HG03139 (cell line): Measurements from ENCODE around the gene GABBR1.

Experiments
- ATAC-seq: cut with Tn5 transposase; IDR thresholded peaks from one replicate; pipeline ENCODE4 v1.9.1; 2021; ENCODE audit not compliant: unreplicated experiment

GABBR1 gene

DNA sequence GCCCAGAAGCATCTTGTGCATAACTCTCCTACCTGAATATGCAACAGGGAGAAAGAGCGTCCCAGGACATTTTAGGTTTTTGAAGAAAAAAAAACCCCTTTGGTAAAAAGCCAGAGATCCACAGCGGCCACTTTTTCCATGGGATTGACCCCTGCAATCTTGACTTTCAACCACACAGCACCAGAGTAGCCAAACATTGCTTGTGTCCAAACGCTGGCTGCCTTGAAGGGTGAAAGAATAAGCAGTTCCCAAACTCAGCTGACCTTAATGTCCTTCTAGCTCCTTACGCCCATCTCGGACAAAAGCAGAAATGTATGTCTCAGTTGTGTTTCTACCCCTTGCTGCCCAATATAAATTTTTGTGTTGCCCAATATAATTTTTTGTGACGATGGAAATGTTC lies 22.7 kb upstream of the GABBR1 start:
- ATAC-seq, result no peak

- no peak for ATAC-seq
Observed at GRCh38 chr6:29653452-29654038, 20.6 kb upstream of the GABBR1 start.

- ATAC-seq, result no peak
Observed at GRCh38 chr6:29652198-29652584, 19.2 kb upstream of the GABBR1 start.

DNA sequence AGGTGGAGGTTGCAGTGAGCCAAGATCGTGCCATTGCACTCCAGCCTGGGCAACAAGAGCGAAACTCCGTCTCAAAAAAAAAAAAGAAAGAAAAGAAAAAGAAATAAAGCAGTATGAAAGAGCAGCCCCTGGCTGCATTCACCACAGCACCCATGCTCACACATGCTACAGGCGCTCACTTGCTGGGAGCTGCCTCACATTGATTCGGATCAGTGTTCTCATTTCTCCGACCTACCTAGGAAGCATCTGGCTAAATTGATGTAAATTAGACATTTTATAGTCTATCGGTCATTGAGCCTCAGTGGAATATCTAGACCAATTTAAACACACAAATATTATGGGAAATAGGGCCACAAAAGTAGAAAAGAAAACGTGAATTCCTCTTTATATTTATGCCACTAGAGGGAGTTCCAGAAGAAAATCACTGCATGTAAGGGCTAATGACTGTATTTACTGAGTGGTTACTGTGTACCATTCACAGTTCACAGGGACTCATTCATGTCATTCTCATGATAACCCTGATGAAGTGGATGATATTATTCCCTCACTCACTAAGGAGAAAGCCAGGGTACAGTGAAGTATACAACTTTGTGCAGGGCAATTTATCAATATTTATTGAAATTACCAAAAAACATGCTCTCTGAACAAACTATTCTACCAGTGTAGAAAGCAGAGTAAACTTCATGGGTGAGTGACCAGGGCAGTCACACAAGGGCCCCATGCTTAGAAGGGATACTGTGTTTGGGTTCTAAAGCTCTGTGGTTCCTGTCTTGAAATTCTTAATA lies 18.6 kb upstream of the GABBR1 start:
- ATAC-seq, result no peak

GRCh38 chr6:29649701-29650673 lies 17.0 kb upstream of the GABBR1 start:
- peak; percentile 96 for ATAC-seq

GRCh38 chr6:29647927-29648642 lies 15.1 kb upstream of the GABBR1 start:
- ATAC-seq, result no peak

GRCh38 chr6:29641430-29642148 lies 8.6 kb upstream of the GABBR1 start:
- no peak for ATAC-seq

GRCh38 chr6:29637247-29637646 lies 4.3 kb upstream of the GABBR1 start:
- no peak for ATAC-seq

DNA sequence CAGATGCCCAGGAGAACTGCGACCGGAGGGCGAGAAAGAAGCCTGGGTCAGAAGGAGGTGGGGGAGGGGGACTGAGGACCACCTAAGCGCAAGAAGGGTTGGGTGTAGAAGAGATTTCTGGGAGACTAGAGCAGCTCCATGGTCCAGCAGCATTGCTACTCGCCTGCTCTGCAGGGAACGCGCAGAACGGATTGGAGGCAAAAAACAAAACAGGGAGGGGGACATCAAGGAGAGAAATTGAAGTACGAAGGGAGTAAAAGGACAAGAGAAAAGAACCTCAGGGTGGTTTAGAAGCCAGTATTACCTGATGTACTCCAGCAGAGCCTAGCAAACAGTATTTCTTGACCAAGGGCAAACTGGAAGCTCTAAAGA lies 537 bp upstream of the GABBR1 start:
- ATAC-seq, result no peak

- ATAC-seq, result no peak
Observed at GRCh38 chr6:29631860-29632731, 887 bp downstream of the GABBR1 start.

DNA sequence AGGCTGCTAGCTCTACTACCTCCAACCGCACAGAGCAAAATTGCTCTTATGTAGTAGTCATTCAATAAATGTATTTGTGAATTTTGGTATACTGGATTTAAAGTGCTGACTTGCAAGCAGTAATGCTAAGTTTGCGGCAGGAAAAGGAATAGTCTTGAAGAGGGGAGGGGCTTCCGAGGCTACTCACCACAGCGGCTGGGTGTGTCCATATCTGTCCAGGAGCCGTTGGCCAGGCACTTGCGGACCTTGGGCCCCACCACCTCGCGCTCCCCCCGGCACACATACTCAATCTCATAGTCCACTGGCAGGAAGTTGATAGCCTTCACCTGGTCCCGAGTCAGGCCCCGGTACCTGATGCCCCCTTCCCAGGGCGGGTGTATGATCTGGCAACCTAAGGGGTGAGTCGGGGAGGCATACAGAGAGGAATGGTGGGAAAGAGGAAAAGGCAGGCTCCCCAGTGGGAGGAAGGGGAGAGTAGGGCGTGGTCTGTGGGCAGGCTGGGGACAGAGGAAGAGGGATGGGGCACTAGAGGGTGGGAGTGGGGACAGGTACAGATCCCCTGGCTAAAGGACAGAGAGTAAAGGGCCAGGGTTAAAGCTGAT lies 1.7 kb downstream of the GABBR1 start:
- ATAC-seq, result no peak

GRCh38 chr6:29630315-29630714 lies 2.7 kb downstream of the GABBR1 start:
- ATAC-seq, result no peak

DNA sequence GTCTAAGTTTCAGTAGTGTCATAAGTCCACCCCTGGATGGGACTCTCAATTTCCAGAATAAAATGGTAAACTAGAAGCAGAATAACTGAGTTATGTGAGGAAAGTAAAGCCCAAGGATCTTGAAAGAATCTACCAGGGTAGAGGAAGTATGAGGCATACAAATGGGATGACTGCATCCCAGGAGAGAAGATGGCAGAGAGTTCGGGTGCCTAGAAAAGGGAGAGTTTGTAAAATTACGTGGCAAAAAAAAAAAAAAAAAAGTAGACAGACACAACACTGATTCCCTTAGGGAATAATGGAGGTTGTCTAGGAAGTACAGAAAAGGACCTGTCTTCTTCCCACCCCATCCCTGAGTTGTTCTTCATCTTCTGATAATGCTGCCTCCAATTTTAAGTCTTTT lies 3.4 kb downstream of the GABBR1 start:
- no peak for ATAC-seq

DNA sequence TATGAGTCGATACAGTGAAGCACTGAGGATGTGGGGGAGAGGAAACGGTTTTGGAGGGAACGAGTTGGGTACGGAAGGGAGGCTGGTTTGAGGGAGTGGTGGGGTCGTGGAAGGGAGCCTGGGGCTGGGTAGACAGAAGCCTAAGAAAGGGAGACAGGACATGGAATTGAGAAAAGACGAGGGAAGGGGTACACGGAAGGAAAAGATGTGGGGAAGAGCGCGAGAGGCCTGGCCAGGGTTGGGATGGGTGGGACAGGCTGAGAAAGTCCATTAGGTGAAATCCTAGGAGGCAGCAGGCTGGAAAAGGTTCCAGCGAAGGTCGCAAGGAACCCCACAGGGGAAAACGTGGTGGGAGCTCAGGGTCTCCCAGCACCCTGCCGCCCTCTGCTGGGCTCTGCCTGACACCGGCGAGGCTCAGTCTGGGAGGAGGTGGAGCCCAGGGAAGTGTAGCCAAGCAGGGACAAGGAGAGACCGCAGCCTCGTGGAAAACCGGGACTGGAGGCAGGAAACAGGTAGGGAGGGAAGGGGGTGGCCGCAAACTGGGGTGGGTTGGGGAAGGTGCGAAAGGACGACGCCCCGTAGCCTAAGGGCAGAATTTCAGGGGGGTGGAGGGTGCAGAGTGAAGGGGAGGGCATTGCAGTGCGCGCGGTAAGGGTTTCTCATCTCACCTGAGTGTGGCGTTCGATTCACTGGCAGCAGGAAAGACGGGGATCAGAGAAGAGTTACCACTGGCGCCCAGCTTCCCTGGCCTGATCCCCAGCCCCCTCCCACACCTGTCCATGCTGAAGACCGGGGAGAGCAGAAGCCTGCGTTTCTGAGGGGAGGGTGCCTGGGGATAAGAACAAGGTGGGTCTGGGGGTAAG lies 4.3 kb downstream of the GABBR1 start:
- ATAC-seq, result no peak

DNA sequence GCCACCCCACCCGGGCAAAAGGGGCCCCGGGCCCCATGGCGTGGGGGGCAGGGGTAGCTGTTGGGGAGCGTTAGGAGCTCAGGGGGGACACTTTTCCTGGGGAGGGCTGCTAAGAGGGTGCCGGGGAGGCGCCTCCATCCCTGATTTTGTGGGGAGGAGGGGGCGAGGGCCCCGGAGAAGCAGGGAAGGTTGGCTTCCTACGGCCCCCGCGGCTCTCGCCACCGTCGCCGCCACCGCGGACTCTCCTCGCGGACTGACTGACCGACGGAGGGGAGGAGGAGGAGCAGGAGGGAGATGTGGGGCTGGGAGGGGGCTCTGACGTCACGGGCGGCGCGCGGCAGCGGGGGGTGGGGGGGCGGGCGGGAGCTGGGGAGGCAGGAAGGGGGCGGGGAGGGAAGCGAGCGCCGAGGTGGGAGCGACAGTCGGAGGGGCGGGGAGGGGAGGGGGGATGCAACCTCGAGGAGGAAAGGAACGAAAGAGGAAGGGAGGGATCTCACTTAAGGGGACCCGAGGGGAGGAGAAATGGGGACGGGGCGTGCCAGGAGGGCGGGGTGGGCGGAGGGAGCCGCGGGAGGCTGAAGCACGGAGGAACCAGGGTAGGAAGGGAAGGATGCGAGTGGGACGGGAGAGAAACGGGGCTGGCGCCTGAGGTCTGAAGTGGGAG lies 5.1 kb downstream of the GABBR1 start:
- no peak for ATAC-seq

DNA sequence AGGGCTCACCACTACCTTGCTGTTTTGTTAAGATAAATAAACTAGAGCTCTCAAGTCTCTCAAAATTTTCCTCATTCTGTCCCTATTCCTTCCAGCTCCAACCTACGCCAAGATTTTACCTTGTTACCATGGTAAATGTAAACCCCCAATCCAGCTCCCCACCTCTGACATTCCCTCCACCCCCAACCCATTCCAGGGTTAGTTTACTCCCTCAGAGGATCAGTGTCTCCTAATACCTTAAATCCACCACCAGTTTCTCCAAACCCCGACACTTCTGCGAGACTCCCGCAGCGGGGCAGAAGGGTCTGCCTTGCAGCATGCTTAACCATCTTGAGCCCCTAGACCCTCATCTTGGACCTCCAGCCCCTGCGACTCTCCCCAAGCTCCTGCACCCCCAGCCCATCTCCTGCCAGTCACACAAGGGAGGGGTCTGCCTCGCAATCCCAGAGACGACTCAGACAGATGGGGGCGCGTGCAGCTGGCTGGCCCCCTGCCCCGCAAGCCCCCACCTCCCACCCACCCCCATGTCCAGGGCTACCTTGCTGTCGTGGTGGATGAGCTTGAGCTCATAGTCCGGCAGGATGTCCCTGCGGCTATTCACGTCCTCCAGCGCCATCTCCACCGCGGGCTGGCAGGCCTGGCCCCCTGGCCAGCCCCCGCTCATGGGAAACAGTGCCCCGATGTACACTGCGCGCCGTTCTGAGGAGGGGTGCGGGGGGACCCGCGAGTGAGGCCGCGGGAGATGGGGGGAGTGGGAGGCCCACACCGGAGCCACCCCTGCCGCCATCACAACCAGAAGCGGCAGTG lies 5.8 kb downstream of the GABBR1 start:
- no peak for ATAC-seq
